ENCODE results near the gene ARSI. TPM values are rescaled to one million over a fixed set of nuclear protein-coding genes. Genes with fewer than 3 reads are reported as not detected.

Gene ARSI
- total RNA-seq, 2 donors from 2014 or later = 0.30 to 0.83 TPM

DNA sequence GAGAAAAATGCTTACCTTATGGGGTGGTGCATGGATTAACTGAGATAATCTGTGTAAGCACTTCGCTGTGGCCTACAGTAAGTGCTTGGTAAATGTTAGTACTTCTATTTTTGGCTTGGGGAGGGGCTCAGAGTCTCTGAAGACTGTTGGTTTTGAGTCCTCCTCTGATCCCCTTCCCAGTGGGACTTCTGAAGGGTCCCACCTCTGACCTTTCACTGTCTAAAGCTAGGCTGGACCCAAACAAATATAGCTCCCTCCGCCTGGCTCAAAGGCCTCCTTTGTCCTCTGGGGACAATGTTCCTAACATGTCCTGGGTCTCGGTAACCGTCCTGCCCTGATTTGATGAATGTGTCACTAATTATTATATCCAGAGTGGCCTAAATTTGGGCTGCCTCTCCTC, 47.9 kb downstream of the ARSI start:
- H3K4me1 ChIP-seq = peaks cover 0 to 5% of the 10 kb centered on the region in 2 donors
- no peaks in the 10 kb centered on the region for H3K36me3 ChIP-seq
- H3K27me3 ChIP-seq = no peaks in the 10 kb centered on the region
- TF ChIP-seq, protein P1, sequence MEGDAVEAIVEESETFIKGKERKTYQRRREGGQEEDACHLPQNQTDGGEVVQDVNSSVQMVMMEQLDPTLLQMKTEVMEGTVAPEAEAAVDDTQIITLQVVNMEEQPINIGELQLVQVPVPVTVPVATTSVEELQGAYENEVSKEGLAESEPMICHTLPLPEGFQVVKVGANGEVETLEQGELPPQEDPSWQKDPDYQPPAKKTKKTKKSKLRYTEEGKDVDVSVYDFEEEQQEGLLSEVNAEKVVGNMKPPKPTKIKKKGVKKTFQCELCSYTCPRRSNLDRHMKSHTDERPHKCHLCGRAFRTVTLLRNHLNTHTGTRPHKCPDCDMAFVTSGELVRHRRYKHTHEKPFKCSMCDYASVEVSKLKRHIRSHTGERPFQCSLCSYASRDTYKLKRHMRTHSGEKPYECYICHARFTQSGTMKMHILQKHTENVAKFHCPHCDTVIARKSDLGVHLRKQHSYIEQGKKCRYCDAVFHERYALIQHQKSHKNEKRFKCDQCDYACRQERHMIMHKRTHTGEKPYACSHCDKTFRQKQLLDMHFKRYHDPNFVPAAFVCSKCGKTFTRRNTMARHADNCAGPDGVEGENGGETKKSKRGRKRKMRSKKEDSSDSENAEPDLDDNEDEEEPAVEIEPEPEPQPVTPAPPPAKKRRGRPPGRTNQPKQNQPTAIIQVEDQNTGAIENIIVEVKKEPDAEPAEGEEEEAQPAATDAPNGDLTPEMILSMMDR (IDR thresholded peaks at IDR 0.05) = no peak
- H3K9me3 ChIP-seq = no peaks in the 10 kb centered on the region
- no peak for DNase-seq (ENCODE audit: low spot score)
- H3K27ac ChIP-seq = no peak overlapping the region
- no peak overlapping the region for H3K4me3 ChIP-seq

DNA sequence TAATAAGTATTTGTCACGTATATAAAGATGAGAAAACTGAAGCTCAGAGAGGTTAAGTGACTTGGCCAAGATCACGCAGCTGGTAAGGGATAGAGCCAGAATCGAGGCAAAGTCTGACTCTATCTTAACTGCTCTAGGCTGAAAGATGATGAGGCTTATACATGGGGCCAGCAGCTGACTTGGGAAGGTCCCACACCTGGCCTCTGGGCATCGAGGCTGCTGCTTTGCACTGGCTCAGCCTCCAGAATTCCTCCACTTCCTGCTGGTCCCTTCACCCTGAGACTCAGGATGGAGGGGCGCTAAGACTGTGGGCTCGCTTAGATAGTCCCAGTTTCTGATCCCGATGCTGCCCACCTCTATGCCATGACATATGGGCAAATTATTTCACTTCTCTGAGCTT, 48.3 kb downstream of the ARSI start:
- TF ChIP-seq, protein P1 (IDR thresholded peaks at IDR 0.05) = no peak
- no peaks in the 10 kb centered on the region for H3K36me3 ChIP-seq
- no peak for DNase-seq (ENCODE audit: low spot score)
- no peak overlapping the region for H3K27ac ChIP-seq
- H3K9me3 ChIP-seq = no peaks in the 10 kb centered on the region
- no peaks in the 10 kb centered on the region for H3K27me3 ChIP-seq
- peaks cover 0 to 5% of the 10 kb centered on the region in 2 donors for H3K4me1 ChIP-seq
- no peak overlapping the region for H3K4me3 ChIP-seq

DNA sequence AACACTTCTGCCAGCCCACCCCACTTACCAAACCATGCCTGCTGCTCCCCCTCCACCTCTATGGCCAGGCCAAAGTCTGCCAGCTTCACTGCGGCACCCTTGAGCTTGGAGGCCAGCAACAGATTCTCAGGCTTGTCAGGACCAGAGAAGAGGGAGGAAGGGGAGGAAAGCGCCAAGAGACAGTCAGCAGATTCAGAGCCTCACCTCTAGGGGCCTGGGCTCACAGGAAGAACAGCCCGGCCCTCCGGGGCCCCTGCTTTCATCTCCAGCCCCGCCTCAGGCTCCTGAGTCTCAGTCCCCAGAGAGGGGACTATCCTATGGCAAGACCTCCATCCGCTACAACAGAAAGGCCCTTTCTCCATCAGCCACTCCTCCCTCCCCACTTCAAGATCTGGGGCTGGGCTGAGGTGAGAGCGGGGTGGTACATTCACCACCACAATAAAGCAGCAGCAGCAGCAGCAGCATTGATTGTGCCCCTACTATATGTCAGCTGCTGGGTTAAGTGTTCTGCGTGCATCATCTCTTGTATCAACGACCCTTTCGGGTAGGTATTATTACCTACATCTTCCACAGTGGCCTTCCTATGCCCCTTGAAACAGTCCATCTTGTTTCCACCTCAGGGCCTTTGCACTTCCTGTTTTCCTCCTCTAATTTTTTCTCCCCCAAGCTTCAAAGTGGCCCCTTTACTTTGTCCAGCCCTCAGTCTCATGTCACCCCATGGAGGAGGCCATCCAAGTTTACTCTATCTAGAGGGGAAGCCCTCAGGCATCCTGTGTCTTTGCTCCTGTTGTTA, 49.1 kb downstream of the ARSI start:
- no peak overlapping the region for H3K4me3 ChIP-seq
- H3K9me3 ChIP-seq = no peaks in the 10 kb centered on the region
- TF ChIP-seq, protein P1 (IDR thresholded peaks at IDR 0.05) = no peak
- DNase-seq (ENCODE audit: low spot score) = no peak
- H3K36me3 ChIP-seq = no peaks in the 10 kb centered on the region
- H3K27me3 ChIP-seq = no peaks in the 10 kb centered on the region
- H3K27ac ChIP-seq = no peak overlapping the region
- peaks cover 0 to 5% of the 10 kb centered on the region in 2 donors for H3K4me1 ChIP-seq

DNA sequence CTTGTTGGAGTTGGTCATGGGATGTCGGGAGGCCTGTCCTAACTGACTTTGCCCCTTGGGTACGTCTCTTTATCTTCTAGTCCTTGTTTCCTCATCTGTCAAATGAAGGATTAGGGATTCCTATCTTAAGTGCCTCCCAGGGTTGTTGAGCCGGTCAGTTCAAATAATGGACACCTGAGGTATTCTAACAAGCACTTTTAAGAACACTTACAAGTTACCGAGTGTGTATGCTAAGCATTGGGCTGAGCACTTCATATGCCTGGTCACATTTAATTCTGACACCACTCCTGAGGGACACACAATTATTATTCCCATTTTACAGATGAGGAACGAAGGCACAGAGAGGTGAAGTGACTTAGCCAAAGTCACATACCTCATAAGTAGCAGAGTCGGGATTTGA, 50.2 kb downstream of the ARSI start:
- Histone ChIP-seq H3K27ac (no peak overlapping the region), H3K27me3 (no peaks in the 10 kb centered on the region), H3K4me3 (no peak overlapping the region), H3K9me3 (no peaks in the 10 kb centered on the region), H3K4me1 (peaks cover 0 to 5% of the 10 kb centered on the region in 2 donors), H3K36me3 (no peaks in the 10 kb centered on the region)
- no peak for DNase-seq (ENCODE audit: low spot score)
- TF ChIP-seq, protein P1 (IDR thresholded peaks at IDR 0.05) = no peak

DNA sequence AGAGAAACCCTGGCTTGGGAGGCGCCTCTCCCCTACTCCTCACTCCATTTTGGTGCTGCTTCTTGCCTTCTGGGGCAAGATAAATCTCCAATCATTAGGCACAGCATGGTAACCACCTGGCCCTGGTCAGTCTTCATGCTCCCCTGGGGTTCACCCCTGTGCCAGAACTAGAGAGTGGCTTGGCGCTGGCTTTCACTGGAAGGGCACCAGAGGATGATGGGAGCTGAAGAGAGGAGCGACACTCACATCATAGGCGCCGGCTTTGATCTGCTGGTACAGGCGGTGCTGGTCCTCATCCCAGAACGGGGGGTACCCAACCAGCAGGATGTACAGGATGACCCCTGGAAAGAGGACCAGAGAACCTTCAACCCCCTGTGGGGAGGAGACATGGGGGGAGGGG, 51.2 kb downstream of the ARSI start:
- Histone ChIP-seq H3K9me3 (no peaks in the 10 kb centered on the region), H3K36me3 (no peaks in the 10 kb centered on the region)
- TF ChIP-seq, protein P1 (IDR thresholded peaks at IDR 0.05) = no peak

DNA sequence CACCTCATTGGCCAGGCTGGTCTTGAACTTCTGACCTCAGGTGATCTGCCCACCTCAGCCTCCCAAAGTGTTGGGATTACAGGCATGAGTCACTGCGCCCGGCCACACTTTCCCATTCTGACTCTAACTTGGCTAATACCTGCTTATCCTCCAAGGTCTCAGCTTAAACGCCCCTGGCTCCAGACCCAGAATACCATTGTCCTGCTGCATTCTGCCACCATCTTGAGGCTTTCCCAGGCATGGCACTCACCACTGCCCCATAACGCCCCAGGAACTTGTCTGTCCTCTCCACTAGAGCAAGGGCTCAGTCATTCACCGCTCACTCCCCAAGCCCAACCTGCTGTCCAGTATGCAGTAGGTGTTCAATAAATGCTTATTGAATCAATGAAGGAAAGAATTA, 53.0 kb downstream of the ARSI start:
- no peak for DNase-seq (ENCODE audit: low spot score)
- Histone ChIP-seq H3K9me3 (no peaks in the 10 kb centered on the region), H3K4me3 (no peak overlapping the region), H3K4me1 (peaks cover 0 to 25% of the 10 kb centered on the region in 2 donors), H3K27me3 (no peaks in the 10 kb centered on the region), H3K36me3 (no peaks in the 10 kb centered on the region), H3K27ac (no peak overlapping the region)
- TF ChIP-seq, protein P1 (IDR thresholded peaks at IDR 0.05) = no peak

More for the DNA sequence above, 51.2 kb downstream of the ARSI start:
- Histone ChIP-seq H3K4me3 (no peak overlapping the region), H3K27ac (no peak overlapping the region), H3K27me3 (no peaks in the 10 kb centered on the region), H3K4me1 (peaks cover 0 to 11% of the 10 kb centered on the region in 2 donors)
- no peak for DNase-seq (ENCODE audit: low spot score)

All from right atrium auricular region (tissue), 2 donors.